Mucosa of descending colon (tissue), 3 donors: ENCODE results near the gene FBXL20. TPM values are rescaled to one million over a fixed set of nuclear protein-coding genes. Genes with fewer than 3 reads are reported as not detected.
A peak's percentile ranks its signal among the peaks of the same experiment; 100 is the strongest.

Experiments
- ATAC-seq: fragments of 200-7000 bp; cut with Tn5 transposase; one replicate; pipeline ENCODE4 v1.9.1; 2020; ENCODE audit warnings: mild to moderate bottlenecking, moderate library complexity
- DNase-seq, 3 donors: peaks; one replicate each; pipeline ENCODE4 v3.0.0-alpha.2; 2020
- H3K36me3 ChIP-seq: fragments of 200-600 bp; one replicate; pipeline ENCODE4 v1.8.0; 2021; ENCODE audit warnings: low read depth, mild to moderate bottlenecking
- H3K4me1 ChIP-seq: fragments of 200-600 bp; one replicate; pipeline ENCODE4 v1.8.0; 2021; ENCODE audit warnings: low read depth, mild to moderate bottlenecking
- H3K4me3 ChIP-seq: fragments of 200-600 bp; one replicate; pipeline ENCODE4 v1.8.0; 2021; ENCODE audit warnings: mild to moderate bottlenecking
- H3K9me3 ChIP-seq: fragments of 200-600 bp; one replicate; pipeline ENCODE4 v1.8.0; 2021; ENCODE audit warnings: mild to moderate bottlenecking
- intact Hi-C, 2 donors: fragments of 100-400 bp; cut with DNase I in 1 of 2; cut with micrococcal nuclease in 1 of 2; formaldehyde crosslinking; loops; one replicate each; pipeline versions ENCODE4 v1.11.0 to v1.11.1; 2022; cut with DNase I, micrococcal nuclease
- total RNA-seq, 3 donors: library from RNA; stranded (reverse); fragmentation: NEBNext Ultra II Directional in 2 of 3; extraction: Animal tissue kit (Norgen Biotek cat#: 25700) in 2 of 3; gene quantifications; one replicate each; pipeline versions ENCODE4 v1.2.1 to v1.2.4, GENCODE V29; 2021 to 2023
- TF ChIP-seq, protein P1 (sequence below): fragments of 200-600 bp; IDR thresholded peaks from one replicate; pipeline ENCODE4 v1.8.0; 2022; ENCODE audit warnings: antibody characterized with exemption, mild to moderate bottlenecking
- donor health status: DM: no; HTN: no; CAD: no; lungs with moderate emphysema.
- donor health status: DM: no; HTN: no; CAD: no.
- donor health status: DM: no; HTN: yes; CAD: no.

The FBXL20 gene
- total RNA-seq, 3 donors from 2014 or later, result 16.6 to 29.2 (median 28.9) TPM

DNA sequence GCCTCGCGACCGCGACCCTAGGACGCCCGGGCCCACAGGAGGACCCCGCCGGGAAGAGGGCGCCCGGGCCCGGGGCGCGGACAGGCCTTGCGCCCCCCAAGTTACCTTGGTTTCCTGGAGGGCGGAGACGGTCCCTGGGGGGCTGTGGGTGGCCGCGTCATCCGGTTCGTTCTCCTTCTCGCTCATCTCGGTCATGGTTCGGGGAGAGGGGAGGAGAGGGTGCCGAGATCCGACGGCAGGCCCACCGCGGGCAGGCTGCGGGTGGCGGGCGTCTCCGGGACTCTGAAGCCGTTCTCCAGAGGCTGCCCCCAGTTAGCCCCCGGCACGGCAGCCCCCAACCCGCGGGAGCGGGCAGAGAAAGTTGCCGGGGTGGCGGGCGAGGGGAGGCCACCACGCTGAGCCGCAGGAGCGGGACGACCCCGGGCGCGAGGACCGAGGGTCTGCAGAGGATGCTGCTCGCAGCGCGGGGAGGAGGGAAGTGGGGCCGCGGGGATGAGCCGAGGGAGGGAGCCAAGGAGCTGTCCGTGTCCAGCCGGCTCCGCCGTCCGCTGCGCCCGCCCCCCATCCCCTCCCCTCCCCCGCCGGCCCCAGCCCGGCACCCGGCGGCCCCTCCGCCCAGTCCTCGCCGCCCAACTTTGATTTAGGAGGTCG is 176.0 kb downstream of the FBXL20 start, which contains the start of gene STAC2:
TSS of gene STAC2 (minus strand) at position 638 of the 651 bp plus-strand sequence. CDS start at position 195, 443 bp downstream.
- Histone ChIP-seq H3K9me3 (no peaks in the 10 kb centered on the region), H3K4me3 (no peak within 1 kb of the TSS), H3K36me3 (no peaks in the 10 kb centered on the region), H3K4me1 (peaks cover 7% of the 10 kb centered on the region)
- TF ChIP-seq, protein P1, sequence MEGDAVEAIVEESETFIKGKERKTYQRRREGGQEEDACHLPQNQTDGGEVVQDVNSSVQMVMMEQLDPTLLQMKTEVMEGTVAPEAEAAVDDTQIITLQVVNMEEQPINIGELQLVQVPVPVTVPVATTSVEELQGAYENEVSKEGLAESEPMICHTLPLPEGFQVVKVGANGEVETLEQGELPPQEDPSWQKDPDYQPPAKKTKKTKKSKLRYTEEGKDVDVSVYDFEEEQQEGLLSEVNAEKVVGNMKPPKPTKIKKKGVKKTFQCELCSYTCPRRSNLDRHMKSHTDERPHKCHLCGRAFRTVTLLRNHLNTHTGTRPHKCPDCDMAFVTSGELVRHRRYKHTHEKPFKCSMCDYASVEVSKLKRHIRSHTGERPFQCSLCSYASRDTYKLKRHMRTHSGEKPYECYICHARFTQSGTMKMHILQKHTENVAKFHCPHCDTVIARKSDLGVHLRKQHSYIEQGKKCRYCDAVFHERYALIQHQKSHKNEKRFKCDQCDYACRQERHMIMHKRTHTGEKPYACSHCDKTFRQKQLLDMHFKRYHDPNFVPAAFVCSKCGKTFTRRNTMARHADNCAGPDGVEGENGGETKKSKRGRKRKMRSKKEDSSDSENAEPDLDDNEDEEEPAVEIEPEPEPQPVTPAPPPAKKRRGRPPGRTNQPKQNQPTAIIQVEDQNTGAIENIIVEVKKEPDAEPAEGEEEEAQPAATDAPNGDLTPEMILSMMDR, result no peak
- peak; percentile 23 for ATAC-seq
- intact Hi-C loops, result no loop called here
- peak in 1 of 3 donors; percentile 46 for DNase-seq

DNA sequence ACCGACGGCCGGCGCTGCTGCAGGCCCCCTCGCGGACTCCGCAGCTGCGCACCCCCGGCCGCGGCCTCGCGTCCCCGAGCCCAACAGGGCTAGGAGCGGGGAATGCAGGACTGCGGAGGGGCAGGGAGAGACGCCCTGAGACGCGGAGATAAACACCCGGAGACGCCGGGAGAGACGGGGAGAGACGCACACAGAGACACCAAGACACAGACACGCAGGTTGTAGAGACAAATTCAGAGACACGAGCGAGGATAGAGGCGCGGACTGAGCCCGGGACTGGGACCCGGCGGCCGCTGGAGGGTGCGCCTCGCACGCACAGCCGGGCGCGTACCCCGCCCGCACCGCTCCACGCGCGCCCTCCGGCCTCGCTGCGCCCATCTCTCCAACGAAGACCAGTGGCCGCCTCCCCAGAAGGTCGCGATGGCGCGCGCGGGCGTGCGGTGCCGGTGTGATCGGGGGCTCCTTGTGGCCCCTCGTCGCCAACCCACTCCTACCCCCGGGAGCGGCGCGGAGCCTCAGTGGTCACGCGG is 176.6 kb downstream of the FBXL20 start:
- Histone ChIP-seq H3K4me3 (no peak overlapping the region), H3K9me3 (no peaks in the 10 kb centered on the region), H3K36me3 (no peaks in the 10 kb centered on the region), H3K4me1 (peaks cover 7% of the 10 kb centered on the region)
- peak in 1 of 3 donors; percentile 43 for DNase-seq
- TF ChIP-seq, protein P1, result no peak
- peak; percentile 24 for ATAC-seq
- intact Hi-C loops, result no loop called here

DNA sequence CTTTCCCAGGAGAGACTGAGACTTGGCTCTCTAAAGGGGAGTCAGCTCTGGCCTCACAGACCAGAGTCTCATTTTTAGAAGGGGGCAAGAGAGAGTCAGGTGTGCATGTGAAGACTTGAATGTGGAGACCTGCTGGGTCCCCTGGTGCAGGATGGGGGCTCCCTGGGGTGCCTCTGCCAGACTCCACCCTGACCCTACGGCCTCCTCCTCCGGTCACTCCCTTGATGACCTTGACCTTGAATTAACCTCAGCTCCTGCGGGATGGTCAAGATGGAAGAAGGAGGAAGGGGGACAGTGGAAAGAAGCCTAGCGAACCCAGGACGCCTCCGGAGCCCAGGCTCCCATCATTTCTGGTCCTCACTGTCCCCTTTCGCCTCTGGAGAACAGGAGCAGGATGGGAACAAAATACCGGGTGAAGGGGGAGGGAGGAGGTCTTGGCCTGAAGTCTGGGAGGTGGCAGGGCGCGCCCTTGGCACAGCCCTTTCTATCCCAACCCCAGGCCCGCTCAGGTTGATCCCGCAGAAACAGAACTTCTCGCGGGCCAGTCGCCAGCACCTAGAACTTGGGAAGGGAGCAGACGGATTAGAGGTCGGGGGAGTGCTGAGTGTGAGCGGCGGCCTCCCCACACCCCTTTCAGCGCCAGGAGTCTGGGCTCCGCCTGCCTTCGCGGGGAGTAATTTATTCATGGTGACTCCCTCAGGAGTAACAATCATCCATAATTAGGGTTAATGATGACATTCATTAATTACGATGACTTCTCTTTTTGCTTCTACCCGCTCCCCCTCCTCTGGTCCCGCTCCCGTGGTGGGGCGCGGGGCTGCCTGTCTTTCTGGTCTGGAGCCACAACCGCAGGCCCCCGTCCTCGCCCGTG is 177.3 kb downstream of the FBXL20 start:
- TF ChIP-seq, protein P1, result no peak
- peak in 1 of 3 donors; percentile 27 for DNase-seq
- Histone ChIP-seq H3K9me3 (no peaks in the 10 kb centered on the region), H3K4me3 (no peak overlapping the region), H3K4me1 (peaks cover 7% of the 10 kb centered on the region), H3K36me3 (no peaks in the 10 kb centered on the region)
- intact Hi-C loops, result no loop called here
- no peak for ATAC-seq

DNA sequence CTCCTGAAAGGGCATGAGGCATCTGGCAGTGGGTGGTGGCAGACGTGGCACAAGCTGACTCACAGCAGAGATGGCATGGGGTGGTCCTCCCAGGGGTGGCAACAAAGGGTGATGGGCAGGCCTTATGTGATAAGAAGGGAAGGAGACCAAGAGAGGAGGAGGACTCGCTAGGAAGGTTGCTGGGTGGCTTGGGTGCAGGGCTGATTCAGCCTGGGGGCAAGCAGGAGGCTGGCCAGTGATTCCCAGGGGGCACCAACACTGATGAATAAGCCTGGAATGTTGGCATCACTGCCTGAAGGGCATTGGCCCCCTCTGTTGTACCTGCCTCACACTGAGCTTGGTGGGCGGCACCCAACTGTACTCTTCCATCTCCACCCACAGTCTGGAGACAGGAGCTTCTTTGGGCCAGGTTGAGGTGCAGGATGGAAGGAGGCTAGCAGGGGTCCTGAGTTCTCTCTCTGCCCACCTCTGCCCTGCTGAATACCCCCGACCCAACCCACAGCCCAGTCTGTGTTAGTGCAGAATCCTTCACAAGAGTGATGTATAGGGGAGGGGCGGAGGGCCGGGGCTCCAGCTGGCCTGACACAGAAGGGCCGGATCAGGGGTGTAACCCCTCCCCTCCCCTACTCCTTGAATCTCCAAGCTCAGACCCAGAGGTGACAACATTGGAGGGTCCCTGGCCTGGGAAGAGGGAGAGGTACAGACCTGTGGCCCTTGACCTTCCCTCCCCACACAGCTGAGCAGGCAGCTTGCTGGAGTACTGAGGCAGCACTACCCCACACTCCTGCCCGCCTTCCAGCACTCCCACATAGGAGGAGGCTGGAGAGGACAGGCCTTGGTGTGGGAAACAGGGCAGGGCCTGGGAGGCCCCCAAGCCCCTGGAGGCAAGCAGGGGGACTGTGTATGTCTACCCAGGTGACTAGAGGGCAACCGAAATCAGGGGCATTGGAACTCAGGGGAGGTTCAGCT is 178.3 kb downstream of the FBXL20 start:
- Histone ChIP-seq H3K4me1 (peaks cover 7% of the 10 kb centered on the region), H3K9me3 (no peaks in the 10 kb centered on the region), H3K36me3 (no peaks in the 10 kb centered on the region), H3K4me3 (no peak overlapping the region)
- TF ChIP-seq, protein P1, result no peak
- intact Hi-C loops, result no loop called here
- DNase-seq, result peak in 1 of 3 donors; percentile 25
- ATAC-seq, result no peak

DNA sequence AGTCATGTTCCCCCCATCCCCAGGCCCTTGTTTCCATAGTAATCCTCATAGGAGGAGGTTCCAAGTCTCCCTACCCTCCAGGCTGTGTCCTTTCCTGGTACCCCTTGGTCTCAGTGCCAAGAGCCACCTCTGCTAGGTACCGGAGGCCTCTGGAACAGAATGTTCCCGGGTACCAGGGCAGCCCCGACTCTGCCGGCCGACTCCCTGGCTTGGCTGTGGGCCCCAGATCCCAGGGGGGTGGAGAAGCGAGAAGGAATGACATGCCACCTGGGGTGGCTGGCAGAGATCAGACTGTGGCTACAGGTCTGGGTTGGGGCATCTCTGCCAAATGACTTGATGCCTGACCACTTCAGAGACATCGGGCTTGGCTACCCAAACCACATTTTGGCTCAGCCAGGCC is 179.3 kb downstream of the FBXL20 start:
- peak in 1 of 3 donors; percentile 38 for DNase-seq
- no peak for ATAC-seq
- Histone ChIP-seq H3K9me3 (no peaks in the 10 kb centered on the region), H3K4me3 (no peak overlapping the region), H3K4me1 (peaks cover 7% of the 10 kb centered on the region), H3K36me3 (no peaks in the 10 kb centered on the region)
- intact Hi-C loops, result no loop called here
- TF ChIP-seq, protein P1, result no peak
